ENCODE results near the gene P4HB. TPM values are rescaled to one million over a fixed set of nuclear protein-coding genes. Genes with fewer than 3 reads are reported as not detected.

P4HB gene
- total RNA-seq, 1 donor from 2014 or later, result 463 TPM

DNA sequence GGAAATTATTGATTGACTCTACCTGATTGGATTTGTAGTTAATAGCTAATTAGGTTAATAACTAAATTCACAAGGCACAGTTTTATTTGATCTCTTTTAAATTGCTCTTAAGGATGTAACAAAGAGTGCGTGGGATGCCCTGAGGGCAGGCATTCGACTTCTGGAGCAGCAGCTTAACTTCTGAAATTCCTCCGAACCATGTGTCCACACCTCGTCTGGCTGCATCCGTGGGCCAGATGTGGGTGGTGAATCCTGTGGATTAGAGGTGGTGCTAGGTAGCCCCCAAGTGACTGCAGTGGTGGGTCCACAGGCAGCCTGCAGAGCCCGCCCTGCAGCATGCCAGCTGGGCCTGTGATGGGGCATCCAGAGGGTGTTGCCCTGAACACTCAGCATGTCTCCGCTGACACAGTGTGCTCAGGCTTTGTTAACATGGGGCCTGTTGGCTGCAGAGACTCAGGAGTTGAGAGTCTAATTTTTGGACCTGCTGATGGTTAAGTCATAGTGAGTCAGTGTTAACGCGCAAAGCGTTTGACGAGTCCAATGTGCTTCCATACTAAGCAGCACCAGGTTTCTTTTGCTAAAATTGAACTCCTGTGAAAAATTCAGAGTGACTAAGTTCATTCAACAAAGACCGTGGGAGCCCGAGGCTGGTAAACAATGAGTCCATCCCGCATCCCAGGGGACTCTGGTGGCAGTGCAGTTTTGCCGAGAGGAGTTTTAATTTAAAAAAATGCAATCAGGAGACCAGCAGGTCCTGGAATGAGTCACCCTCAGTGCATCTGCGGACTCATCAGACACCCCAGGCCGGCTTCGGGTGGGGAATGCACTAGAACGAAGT is 37.9 kb upstream of the P4HB start:
- Histone ChIP-seq H3K36me3 (peaks cover 0 to 62% of the 10 kb centered on the region in 2 donors), H3K27me3 (no peaks in the 10 kb centered on the region), H3K4me3 (no peak overlapping the region), H3K27ac (no peak overlapping the region), H3K9me3 (no peaks in the 10 kb centered on the region), H3K4me1 (peaks cover 21% of the 10 kb centered on the region)
- TF ChIP-seq POLR2A (IDR thresholded peaks at IDR 0.05) (no peak), POLR2AphosphoS5 (IDR thresholded peaks at IDR 0.05; ENCODE audit: insufficient read depth in 1 of 2, low read depth in 1 of 2) (no peak)
- TF ChIP-seq, protein P1, sequence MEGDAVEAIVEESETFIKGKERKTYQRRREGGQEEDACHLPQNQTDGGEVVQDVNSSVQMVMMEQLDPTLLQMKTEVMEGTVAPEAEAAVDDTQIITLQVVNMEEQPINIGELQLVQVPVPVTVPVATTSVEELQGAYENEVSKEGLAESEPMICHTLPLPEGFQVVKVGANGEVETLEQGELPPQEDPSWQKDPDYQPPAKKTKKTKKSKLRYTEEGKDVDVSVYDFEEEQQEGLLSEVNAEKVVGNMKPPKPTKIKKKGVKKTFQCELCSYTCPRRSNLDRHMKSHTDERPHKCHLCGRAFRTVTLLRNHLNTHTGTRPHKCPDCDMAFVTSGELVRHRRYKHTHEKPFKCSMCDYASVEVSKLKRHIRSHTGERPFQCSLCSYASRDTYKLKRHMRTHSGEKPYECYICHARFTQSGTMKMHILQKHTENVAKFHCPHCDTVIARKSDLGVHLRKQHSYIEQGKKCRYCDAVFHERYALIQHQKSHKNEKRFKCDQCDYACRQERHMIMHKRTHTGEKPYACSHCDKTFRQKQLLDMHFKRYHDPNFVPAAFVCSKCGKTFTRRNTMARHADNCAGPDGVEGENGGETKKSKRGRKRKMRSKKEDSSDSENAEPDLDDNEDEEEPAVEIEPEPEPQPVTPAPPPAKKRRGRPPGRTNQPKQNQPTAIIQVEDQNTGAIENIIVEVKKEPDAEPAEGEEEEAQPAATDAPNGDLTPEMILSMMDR (IDR thresholded peaks at IDR 0.05), result no peak
- intact Hi-C loops (cut with DNase I), result no loop called here
- DNase-seq (ENCODE audit: extremely low spot score in 2 of 2), result no peak

DNA sequence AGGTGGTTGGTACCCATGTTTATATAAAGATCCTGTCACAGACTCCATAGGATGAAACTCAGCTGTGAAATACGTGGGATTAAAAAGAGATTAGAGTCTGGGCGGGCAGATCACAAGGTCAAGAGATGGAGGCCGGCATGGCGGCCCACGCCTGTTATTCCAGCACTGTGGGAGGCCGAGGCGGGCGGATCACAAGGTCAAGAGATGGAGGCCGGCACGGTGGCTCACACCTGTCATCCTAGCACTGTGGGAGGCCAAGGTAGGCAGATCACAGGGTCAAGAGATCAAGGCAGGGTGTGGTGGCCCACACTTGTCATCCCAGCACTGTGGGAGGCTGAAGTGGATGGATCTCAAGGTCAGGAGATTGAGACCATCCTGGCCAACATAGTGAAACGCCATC is 35.1 kb upstream of the P4HB start:
- H3K27ac ChIP-seq, result no peak overlapping the region
- H3K36me3 ChIP-seq, result peaks cover 0 to 58% of the 10 kb centered on the region in 2 donors
- H3K9me3 ChIP-seq, result no peaks in the 10 kb centered on the region
- DNase-seq (ENCODE audit: extremely low spot score in 2 of 2), result no peak
- H3K27me3 ChIP-seq, result no peaks in the 10 kb centered on the region
- intact Hi-C loops (cut with DNase I), result no loop called here
- TF ChIP-seq POLR2AphosphoS5 (IDR thresholded peaks at IDR 0.05; ENCODE audit: insufficient read depth in 1 of 2, low read depth in 1 of 2), result no peak
- no peak for TF ChIP-seq POLR2A (IDR thresholded peaks at IDR 0.05)
- TF ChIP-seq, protein P1 (IDR thresholded peaks at IDR 0.05), result no peak
- H3K4me1 ChIP-seq, result peaks cover 23% of the 10 kb centered on the region
- no peak overlapping the region for H3K4me3 ChIP-seq

DNA sequence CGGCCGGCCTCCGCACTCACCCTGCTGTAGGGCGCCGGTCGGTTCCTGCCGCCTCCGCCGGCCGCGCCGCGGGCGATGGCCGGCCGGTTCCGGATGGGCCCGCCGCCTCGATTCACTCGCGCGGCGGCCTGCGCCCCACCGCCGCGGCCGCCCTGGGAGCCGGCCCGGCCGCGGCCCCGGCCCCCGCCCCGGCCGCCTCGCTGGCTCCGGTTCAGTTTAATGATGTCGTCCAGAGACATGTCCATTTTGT is 30.9 kb upstream of the P4HB start:
- H3K4me1 ChIP-seq, result peaks cover 35% of the 10 kb centered on the region
- intact Hi-C loops (cut with DNase I), result no loop called here
- peak overlapping the region; percentile 82 to 95 for H3K4me3 ChIP-seq
- H3K27me3 ChIP-seq, result no peaks in the 10 kb centered on the region
- no peaks in the 10 kb centered on the region for H3K9me3 ChIP-seq
- DNase-seq (ENCODE audit: extremely low spot score in 2 of 2), result no peak
- H3K27ac ChIP-seq, result peak overlapping the region; percentile 72
- TF ChIP-seq, protein P1 (IDR thresholded peaks at IDR 0.05), result no peak
- TF ChIP-seq POLR2AphosphoS5 (IDR thresholded peaks at IDR 0.05; ENCODE audit: insufficient read depth in 1 of 2, low read depth in 1 of 2), result no peak
- TF ChIP-seq POLR2A (IDR thresholded peaks at IDR 0.05), result no peak
- H3K36me3 ChIP-seq, result peaks cover 0 to 55% of the 10 kb centered on the region in 2 donors

DNA sequence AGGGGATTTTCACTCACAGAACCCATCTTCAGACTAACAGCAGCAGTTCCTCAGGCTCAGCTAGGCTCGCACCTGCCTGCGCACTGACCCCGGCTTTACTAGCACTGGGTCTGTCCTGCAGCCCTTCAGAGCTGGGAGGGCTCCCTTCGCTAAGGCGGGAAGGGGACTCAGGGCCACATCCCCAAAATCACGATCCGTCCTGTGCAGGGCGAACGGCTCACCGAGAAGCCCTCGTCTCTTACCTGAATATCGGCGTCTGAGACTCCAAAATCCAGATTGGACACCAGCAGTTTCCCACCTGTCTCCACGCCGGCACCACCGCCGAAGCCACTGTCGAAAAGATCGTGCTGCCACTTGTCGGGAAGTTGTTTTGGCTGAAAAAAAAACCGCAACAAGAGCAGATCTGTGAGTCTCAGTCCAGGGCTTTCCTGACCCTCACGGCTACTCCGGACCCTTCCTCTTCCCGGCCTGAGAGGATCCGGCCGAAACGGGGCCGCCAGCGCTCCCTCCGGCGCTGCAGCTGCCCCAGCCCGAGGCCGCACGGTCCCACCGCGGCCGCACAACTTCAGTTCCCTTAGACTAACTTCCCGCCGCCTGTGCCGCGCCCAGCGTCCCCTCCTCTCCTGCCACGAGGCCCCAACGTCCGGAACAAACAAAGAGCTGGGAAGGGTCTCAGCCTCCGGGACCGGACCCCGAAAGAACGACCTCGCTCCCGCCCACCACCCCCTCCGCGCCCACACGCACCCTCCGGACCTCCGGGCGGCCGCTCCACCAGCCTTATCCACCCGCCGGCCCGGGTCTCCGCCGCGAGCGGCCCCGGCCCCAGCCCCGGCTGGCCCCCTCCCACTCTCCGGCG is 30.3 kb upstream of the P4HB start:
- H3K27me3 ChIP-seq, result no peaks in the 10 kb centered on the region
- peaks cover 0 to 55% of the 10 kb centered on the region in 2 donors for H3K36me3 ChIP-seq

More for the DNA sequence above, 30.3 kb upstream of the P4HB start:
- intact Hi-C loops (cut with DNase I), result no loop called here
- Histone ChIP-seq H3K9me3 (no peaks in the 10 kb centered on the region), H3K4me1 (peaks cover 35% of the 10 kb centered on the region), H3K4me3 (peak overlapping the region; percentile 82 to 95), H3K27ac (peak overlapping the region; percentile 72)
- TF ChIP-seq POLR2A (IDR thresholded peaks at IDR 0.05) (no peak), POLR2AphosphoS5 (IDR thresholded peaks at IDR 0.05; ENCODE audit: insufficient read depth in 1 of 2, low read depth in 1 of 2) (no peak)
- TF ChIP-seq, protein P1 (IDR thresholded peaks at IDR 0.05), result no peak
- no peak for DNase-seq (ENCODE audit: extremely low spot score in 2 of 2)

All from vagina (tissue), 2 donors.